ENCODE data around the gene FHAD1. TPM values are rescaled to one million over a fixed set of nuclear protein-coding genes. Genes with fewer than 3 reads are reported as not detected.
"Not testable (repeated sequence)": the region's sequence is repeated elsewhere in the genome, so short reads cannot be mapped to it uniquely, and the experiment has no call there.

Gene FHAD1
- total RNA-seq, 1 donor from 2014 or later = 1.7 TPM

DNA sequence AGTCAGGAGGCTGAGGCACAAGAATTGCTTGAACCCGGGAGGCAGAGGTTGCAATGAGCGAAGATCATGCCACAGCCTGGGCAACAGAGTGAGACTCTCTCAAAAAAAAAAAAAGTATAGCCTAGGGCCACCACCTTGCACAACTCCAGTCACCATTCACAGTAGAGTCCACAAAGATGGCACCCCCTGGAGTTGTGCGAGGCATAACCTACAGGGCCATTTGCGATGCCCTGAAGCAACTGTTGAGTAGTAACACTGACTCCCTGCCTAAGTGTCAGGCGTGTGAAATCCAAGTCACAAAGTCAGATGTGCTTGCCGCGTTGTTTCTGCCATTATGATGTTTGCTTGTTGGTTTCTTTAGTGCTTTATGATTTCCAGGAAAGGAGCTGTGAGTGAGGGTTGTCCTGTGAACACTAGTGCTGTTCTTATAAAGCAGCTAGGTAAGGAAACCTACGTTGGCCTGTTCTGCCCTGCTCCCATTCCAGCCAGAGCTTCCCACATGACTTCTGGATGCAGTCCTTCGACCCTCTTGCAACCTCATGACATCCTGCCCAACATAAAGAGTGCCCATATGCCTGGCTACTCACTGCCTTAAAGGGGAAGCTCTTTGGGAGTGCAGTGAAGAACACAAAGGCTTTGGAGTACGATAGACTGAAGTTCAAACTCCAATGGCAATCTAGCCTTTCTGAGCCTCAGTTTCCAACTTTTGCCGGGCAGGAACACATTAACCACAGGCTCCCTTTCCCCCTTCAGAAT is 29.8 kb downstream of the FHAD1 start:
- no peak for DNase-seq (ENCODE audit: low spot score)

DNA sequence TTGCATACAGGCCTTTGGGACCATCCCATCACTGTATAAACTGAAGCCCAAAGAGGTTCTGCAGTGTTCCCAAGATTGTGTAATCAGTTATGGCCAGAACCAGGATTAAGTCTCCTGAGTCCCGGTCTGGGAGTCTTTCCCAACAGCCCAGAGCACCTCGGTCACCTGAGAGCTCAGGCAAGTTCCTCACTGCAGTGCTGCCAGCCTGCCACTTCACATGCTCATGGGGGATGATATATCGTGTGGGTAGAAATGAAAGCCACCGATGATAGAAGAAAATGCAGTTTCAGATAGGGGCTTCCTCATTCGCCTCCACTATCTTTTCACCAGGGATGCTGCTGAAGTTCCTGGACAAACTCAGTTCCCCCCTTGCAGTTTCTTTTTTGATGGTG is 30.4 kb downstream of the FHAD1 start:
- no peak for DNase-seq (ENCODE audit: low spot score)

DNA sequence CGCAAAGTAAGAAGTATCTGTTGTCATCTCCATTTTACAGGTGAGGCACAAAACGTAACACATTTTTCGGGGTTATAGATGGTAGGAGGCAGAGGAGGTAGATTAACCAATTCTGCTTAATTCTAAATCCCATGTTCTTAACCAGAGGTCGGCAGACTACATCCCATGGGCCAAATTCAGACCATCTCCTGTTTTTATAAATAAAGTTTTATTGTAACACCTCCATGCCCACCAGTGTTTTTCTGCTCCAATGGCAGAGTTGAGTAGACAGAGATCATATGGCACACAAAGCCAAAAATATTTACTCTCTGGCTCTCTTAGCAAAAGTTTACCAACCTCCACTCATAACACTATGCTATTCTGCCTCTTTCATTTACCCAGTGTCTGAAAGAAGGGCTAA is 30.9 kb downstream of the FHAD1 start:
- no peak for DNase-seq (ENCODE audit: low spot score)

DNA sequence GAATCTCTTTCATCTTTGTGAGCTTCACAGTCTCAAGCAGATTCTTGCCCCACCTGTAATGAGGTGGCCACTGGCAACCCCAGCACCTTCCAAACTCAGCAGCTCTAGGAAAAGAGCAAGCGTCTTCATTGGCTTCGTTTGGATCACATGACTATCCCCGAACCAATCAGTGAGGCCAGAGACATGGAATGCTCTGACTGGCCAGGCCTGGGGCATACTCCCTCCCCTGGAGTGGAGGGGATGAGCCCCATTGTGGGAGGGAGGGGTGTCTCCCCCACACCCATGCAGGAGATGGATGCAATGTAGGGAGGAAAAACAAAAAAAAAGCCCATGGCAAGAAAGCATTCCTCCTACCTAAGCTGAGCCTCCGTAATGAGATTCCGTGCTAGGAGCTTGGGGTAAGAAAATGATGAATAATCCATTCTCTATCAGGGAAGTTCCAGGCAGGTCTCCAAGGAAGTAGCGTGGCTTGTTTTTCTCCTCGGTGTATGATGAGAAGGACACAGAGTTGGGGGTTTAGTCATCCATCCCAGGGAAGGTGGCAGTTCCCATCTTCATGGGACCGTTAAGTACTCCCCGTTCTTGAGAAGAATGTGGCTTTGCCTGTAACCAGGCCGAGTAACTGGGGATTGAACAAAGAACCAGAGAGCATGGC is 32.7 kb downstream of the FHAD1 start:
- no peak for DNase-seq (ENCODE audit: low spot score)

DNA sequence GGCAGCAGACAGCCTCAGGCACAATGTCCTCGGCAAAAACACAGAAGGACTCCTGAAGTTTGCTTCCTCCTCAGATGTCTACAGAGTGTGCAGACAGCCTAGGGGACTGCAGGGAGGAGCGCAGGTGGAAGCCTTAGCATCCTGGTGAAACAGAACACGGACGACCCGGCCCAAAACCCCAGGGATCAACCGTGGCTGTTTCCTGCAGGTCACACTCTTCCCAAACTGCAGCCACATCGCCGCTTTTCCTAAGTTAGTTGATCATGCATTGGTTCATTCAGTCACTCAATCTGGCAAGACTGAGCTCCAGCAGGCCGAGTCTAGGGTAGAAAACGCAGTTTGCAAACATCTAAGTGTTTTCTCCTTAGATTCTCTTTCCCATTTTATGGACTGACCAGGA is 33.4 kb downstream of the FHAD1 start:
- no peak for DNase-seq (ENCODE audit: low spot score)

DNA sequence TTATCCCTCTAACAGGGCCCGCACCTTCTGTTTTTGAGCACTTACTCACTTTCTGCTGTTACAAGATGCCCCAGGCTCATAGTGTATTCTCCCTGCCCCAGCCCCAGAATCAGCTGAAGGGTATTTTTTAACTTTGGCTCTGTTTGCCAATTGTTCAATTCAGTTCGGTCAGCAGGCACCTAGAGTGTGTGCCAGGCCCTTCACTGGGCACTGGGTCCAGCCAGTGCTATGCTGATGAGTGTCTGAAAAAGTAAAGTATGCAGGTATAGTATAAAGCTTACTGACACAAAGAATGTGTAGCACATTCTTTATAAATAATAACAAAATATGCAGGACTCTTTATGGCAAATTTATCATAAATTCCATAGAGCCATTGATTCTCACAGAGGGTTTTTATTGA is 35.0 kb downstream of the FHAD1 start:
- no peak for DNase-seq (ENCODE audit: low spot score)

DNA sequence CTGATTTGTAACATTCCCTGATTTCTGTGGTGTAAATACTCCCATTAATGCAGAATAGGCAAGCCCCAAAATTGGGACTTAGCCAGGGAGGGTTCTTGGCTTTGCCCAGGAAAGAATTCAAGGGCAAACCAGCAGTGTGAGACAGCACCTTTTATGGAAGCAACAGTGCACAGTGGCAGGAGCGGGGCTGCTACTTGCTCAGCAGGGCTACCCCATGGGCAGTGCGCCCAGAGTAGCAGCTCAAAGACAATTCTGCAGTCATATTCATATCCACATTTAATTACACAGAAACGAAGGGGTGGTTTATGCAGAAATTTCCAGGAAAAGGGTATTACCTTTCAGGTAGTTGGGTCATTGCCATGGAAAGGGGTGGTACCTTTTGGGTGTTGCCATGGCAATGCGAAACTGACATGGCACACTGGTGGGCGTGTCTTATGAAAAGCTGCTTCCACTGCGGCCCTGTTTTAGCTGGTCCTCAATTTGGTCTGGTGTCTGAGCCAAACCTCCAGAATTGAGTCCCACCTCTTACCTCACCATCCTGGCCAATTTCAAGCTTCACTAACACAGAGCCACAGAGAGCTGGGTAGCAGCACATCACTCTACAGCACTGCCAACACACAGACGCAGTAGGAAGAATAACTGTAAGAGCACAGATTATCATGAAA is 35.9 kb downstream of the FHAD1 start:
- no peak for DNase-seq (ENCODE audit: low spot score)

DNA sequence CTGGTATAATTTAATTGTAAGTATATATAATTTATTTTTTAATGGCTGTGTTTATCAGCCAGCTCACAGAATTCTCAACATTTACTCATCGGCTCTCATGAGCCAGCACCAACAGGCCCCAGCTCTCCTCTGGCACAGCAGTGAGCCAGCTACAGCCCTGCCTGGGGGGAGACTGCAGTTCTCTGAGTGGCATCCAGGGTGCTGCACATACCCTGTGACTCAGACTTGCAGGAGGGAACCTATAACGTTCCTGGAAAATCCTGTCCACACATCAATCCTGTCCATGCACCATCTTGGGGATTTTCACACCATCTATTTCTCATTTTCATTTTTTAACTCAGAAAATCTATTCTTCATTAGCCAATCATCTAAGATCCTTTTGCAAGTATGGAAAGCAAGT is 36.5 kb downstream of the FHAD1 start:
- DNase-seq (ENCODE audit: low spot score) = no peak

DNA sequence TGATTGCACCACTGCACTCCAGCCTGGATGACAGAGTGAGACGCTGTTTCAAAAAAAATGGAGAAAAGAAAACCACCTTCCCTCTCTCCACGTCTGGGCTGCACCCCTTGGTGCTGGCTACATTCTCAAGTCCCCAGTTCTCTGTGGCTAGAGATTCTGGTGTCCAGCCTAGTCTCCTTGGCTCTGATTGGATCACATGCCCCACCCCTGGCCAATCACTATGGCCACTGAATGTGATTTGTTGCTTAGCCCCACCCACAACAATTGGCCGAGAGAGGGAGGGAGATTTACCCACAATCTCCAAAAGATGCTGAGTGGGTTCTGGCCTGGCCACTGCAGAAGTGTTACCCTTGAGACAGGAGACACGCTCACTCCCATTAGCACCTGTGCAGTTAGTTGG is 39.4 kb downstream of the FHAD1 start:
- DNase-seq (ENCODE audit: low spot score) = no peak

DNA sequence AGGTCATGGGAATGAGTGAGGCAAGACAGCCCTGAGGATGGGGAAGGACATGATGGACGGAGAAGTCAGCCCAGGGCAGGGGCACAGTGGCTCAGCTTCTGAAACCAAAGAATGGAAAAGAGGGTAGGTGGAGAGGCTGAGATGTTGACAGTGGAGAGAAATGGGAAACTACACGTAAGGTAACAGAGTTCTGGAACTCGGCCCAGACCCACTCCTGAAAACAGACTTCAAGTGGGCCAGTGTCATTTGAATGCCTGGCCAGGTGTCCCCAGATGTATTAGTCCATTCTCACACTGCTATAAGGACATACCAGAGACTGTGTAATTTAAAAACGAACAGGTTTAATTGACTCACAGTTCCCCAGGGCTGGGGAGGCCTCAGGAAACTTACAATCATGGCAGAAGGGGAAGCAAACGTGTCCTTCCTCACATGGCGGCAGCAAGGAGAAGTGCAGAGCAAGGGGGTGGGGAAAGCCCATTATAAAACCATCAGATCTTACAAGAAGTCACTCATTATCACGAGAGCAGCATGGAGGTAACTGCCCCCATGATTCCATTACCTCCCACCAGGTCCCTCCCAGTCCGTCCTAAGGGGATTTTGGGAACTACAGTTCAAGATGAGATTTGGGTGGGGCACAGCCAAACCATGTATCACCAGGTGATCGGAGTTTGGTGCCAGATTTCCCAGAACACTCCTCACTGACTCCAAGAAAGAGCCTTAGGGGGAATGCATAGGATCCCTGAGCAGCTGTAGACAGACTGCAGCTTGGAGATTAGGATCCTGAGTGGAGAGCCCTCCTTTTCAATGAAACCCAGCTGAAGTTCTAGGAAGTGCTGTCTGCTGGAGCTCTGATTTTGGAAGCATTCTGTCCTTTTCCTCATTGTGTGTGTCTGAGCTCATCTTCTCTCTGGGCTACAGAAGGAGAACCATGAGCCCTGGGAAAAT is 40.3 kb downstream of the FHAD1 start:
- DNase-seq (ENCODE audit: low spot score) = no peak

DNA sequence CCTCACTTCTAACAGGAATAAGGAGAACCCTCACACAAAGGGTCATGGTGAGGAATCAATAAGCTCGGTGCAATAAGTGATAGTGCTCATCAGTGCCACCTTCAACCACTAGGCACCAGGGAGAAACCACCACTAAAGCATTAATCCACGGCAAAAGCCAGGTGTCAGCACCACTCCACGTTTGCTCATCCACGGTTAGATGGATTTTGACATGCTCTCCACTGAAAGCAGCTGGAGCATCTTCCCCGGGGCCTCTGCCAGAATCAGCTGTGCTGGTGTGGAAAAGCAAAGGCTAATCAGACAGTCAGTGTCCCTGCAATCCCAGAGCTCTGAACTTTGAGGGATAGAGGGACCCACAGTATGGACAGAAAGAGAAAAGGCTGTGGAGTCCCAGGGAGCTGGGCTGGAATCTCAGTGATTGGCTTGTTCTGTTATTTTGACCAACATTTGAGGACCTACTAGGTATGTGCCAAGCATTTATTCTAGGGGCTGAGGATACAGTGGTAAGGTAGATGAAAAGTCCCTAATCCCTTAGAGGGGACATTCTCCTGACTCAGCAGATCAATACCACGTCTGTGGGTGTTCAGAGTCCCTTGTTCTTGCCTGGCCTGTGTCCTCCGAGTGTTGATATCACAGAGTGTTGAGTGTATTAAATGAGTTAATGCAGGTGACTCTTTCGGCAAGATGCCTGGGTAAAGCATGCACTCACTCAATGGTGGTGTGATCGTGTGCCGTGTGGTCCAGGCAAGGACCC is 41.3 kb downstream of the FHAD1 start:
- DNase-seq (ENCODE audit: low spot score) = no peak

DNA sequence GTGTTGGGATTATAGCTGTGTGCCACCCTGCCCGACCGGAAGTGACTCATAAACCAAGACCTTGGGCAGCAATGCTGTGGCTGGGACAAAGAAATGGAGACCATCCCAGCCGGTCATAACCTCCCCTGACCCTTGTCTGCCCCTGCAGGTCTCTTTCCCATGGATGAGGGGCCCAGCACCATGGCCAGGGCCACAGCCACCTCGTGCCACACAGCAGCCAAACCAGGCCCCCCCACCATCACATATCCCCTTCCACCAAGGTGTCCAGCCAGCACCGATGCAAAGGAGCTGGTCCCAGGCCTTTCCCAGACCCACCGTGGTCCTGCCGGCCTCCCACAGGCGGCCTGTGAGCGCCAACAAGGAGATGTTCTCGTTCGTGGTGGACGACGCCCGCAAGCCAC is 42.2 kb downstream of the FHAD1 start:
- DNase-seq (ENCODE audit: low spot score) = no peak

DNA sequence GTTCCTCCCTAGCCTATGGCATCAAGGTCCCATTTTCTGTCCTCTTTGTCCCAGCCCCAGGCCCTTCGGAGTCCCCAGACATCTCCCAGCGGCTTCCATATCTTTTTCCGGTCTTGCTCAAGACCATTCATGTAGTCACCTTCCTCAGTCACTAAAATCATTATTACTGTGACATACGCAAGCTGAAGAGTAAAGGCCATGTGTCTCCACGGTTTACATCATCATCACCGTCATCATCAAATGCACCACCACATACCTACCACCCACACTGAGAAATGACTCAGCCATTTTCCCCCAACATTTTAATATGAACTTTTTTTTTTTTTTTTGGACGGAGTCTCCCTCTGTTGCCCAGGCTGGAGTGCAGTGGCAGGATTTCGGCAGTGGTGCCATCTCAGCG is 43.4 kb downstream of the FHAD1 start:
- DNase-seq (ENCODE audit: low spot score) = no peak

DNA sequence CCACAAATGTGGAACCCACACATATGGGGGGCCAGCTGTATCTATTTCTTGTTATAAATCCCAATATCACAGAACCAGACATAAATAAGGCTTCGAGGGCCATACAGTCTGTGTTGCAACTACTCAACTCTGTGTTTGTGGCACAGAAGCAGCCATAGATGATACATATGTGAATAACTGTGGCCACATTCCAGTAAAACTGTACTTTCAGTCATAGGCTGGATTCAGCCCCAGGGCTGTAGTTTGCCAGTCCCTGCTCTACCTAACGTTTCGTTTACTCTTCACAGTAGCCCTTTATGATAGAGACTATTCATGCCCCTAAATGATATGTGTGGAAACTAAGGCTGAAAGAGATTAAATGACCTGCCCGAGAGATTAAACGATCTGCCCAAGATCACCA is 48.7 kb downstream of the FHAD1 start:
- no peak for DNase-seq (ENCODE audit: low spot score)

DNA sequence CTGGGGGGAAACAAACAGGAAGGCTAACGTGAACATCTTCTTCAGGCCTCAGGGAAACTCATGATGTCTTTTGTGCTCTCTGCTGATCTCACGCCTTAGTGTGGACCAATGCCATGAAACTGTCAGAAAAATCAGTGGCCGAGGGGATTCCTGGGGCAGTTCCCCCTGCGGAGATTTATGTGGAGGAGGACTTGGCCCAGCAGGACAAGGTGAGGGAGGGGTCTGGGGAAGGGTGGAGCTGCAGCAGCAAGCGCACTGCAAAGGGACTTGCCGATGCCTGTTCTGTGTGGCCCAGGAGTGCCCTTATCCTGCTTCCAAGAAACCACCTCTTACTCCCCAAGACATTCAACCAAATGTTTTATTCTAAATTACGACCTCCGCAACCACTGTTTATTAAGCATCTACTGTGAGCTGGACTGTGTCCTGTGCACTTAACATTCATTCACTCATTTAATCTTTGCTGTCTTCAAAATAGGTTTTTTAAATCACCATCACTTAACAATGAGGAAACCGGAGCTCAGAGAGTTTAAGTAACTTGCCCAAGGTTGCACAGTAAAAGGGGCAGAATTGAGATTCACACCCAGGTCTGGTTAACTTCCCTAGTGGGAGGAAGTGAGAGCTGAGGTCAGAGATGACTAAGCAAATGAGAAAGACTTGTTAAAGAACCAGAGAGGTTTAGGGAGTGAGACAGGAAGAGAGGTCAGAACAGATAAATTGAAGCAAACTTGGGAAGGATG is 49.7 kb downstream of the FHAD1 start:
- DNase-seq (ENCODE audit: low spot score) = no peak

DNA sequence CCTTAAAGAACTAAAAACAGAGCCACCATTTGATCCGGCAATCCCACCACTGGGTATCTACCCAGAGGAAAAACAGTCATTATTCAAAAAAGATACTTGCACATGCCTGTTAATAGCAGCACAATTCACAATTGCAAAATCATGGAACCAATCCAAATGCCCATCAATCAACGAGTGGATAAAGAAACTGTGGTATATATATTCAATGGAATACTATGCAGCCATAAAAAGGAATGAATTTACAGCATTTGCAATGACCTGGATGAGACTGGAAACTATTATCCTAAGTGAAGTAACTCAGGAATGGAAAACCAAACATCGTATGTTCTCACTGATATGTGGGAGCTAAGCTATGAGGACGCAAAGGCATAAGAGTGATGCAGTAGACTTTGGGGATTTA is 51.0 kb downstream of the FHAD1 start:
- DNase-seq (ENCODE audit: low spot score) = not testable (repeated sequence)

DNA sequence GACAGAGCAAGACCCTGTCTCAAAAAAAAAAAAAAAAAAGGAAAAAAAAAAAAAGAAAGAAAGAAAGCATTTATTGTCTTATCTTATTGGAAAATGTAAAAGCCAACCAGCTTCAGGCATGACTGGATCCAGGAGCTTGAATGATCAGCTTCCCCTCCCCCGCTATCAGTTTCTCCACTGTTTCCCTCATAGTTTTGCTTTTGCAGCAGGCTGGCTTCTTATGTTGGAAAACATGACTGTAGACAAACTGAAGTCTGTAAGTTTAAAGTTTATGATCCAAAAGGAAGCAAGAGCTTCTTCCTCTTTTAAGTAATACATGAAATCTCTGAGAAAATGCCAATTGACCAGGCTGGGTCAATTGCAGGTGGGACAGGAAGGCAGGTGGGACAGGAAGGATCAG is 52.2 kb downstream of the FHAD1 start:
- no peak for DNase-seq (ENCODE audit: low spot score)

DNA sequence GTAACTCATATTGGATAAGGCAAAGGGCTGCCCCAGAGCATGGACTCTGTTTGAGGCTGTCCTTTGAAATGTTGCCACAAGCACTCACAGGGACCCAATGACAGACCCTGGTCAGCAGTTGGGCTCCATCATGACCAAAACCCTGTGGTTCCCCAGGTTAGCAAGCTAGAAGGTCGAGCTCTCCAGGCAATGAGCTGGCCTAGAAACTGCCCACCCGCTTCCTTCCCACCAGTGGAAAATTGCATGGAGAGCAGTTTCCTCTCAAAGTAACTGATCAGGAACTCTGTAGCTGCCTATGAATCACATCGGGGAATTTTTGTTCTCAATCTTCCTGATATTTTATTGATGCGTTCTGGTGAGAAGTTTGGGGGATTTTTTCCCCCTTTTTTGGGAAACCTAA is 52.8 kb downstream of the FHAD1 start:
- DNase-seq (ENCODE audit: low spot score) = no peak

DNA sequence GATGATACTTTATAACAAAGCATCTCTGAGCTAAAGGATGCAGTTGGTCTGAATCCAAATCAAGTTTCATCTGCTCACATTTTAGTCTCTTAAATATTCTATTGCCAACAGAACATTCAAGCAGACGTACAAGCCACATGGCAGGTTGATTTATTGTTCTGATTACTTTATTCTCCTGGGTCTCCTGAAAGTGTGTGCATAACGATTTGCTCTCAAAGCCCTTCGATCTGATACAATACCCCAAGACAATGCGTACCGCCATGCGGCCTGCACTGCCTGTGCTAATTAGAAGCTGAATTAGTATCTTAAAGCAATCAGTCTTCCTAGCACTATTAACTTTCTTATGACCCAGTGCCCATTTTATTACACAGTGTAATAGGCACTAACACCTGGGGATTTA is 56.9 kb downstream of the FHAD1 start:
- no peak for DNase-seq (ENCODE audit: low spot score)

DNA sequence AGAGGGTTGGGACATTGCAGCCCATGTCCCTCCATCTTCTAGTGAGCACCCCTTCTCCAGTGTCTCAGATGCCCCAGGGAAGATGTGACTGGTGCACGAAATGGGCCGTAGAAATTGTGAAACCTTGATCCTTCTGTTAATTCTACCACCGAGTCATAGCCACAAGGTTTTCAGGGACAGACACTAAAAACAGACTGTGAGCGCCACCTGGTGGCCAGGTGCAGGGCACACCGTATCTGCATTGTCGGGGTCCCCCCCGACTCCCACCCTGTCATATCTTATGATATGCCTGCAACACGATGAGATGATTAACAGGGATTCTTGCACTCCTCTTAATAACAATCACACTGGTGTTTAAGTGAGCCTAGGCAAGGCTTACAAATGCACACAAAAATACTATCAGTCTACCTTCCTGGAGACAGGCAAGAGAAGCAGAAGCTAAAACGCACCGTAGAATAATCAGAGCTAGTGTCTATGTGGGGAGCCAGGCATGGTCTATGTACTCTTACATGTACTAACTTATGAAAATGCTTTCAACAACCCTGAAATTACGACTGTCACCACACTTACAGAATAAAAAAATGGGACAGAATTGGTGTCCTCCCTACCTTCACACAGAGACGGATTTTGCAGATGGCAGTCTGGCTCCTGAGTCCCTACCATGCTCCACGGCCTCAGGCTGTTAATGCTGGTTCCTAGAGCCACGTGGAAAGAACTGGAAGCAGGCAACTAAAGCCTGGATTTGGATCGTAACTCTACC is 57.9 kb downstream of the FHAD1 start:
- DNase-seq (ENCODE audit: low spot score) = peak; percentile 58
